CD4-positive, alpha-beta T cell (primary cell): Measurements from ENCODE around the gene LSAMP. TPM values are rescaled to one million over a fixed set of nuclear protein-coding genes. Genes with fewer than 3 reads are reported as not detected.

Source experiments
- ATAC-seq: fragments of 200-7000 bp; cut with Tn5 transposase; one replicate; pipeline ENCODE4 v1.10.0; 2022; ENCODE audit warnings: mild to moderate bottlenecking; ENCODE audit not compliant: poor library complexity
- CTCF ChIA-PET: fragments of 350-600 bp; sonication (Branson Sonifier 250); formaldehyde crosslinking; loops from one replicate; lab custom pipeline; 2021; ENCODE audit warnings: antibody characterized with exemption, inconsistent platforms; lab: Charles Lee
- POLR2A ChIA-PET: fragments of 350-600 bp; sonication (Branson Sonifier 250); formaldehyde crosslinking; loops from one replicate; lab custom pipeline; 2021; ENCODE audit warnings: antibody characterized with exemption, inconsistent platforms; lab: Charles Lee
- DNase-seq, 14 experiments: peaks; one replicate each; pipeline ENCODE4 v3.0.0-alpha.2; 2013 to 2020; ENCODE audit warnings: mixed read lengths in 2 of 14
- H3K27ac ChIP-seq, 2 donors: one replicate each; pipeline versions ENCODE4 v1.5.1 to v1.7.0; 2013; ENCODE audit warnings: low read length in 2 of 2, low read depth in 1 of 2, mild to moderate bottlenecking in 1 of 2
- H3K27me3 ChIP-seq, 2 experiments: 1 replicate in 1 of 2; 2 replicates in 1 of 2; pipeline versions ENCODE4 v1.6.1 to v1.7.0; 2013; ENCODE audit warnings: low read length in 2 of 2, control low read depth in 1 of 2, mild to moderate bottlenecking in 1 of 2, moderate library complexity in 1 of 2; ENCODE audit not compliant: insufficient read depth in 2 of 2, control insufficient read depth in 1 of 2
- H3K36me3 ChIP-seq: one replicate; pipeline ENCODE4 v1.6.1; 2013; ENCODE audit warnings: low read length, control low read depth; ENCODE audit not compliant: insufficient read depth
- H3K4me1 ChIP-seq: one replicate; pipeline ENCODE4 v1.6.1; 2013; ENCODE audit warnings: low read length, control low read depth; ENCODE audit not compliant: insufficient read depth
- H3K4me3 ChIP-seq: one replicate; pipeline ENCODE4 v1.5.1; 2013; ENCODE audit warnings: mild to moderate bottlenecking, low read length, moderate library complexity
- H3K9me3 ChIP-seq, 2 experiments: 1 replicate in 1 of 2; 2 replicates in 1 of 2; pipeline versions ENCODE4 v1.6.1 to v1.7.0; 2013; ENCODE audit warnings: low read length in 2 of 2, mild to moderate bottlenecking in 2 of 2, control low read depth in 1 of 2, moderate library complexity in 1 of 2; ENCODE audit not compliant: control insufficient read depth in 1 of 2, insufficient read depth in 1 of 2
- H3K27ac Mint-ChIP-seq: one replicate; pipeline ENCODE4 v1.8.0; 2020; ENCODE audit warnings: mixed read lengths
- H3K27me3 Mint-ChIP-seq: one replicate; pipeline ENCODE4 v1.8.0; 2021; ENCODE audit warnings: mixed read lengths
- H3K36me3 Mint-ChIP-seq: one replicate; pipeline ENCODE4 v1.8.0; 2021; ENCODE audit warnings: low read depth, mixed read lengths
- H3K4me1 Mint-ChIP-seq: one replicate; pipeline ENCODE4 v1.8.0; 2021; ENCODE audit warnings: low read depth, mixed read lengths
- H3K4me3 Mint-ChIP-seq: one replicate; pipeline ENCODE4 v1.8.0; 2020; ENCODE audit warnings: mild to moderate bottlenecking, mixed read lengths
- H3K9me3 Mint-ChIP-seq: one replicate; pipeline ENCODE4 v1.8.0; 2020; ENCODE audit warnings: mixed read lengths
- CTCF ChIP-seq: fragments of 200-600 bp; IDR thresholded peaks from one replicate; pipeline ENCODE4 v1.8.0; 2022; ENCODE audit warnings: antibody characterized with exemption, mild to moderate bottlenecking
- intact Hi-C, 2 experiments: fragments of 100-400 bp; cut with DNase I in 1 of 2; cut with micrococcal nuclease in 1 of 2; formaldehyde crosslinking; loops; one replicate each; pipeline versions ENCODE4 v1.15.1 to v1.9.0; 2023 to 2025; cut with DNase I, micrococcal nuclease
- total RNA-seq, 174 experiments: library from RNA in 2 of 174; stranded (reverse) in 2 of 174; gene quantifications; one replicate each; pipeline ENCODE4 v1.2.3 and lab custom pipeline; 2021 to 2026

The LSAMP gene
- total RNA-seq, 2 experiments from 2014 or later: not detected

- Mint-ChIP-seq H3K9me3 (peaks cover 2% of the 10 kb centered on the region), H3K4me3 (no peak overlapping the region), H3K27ac (no peak overlapping the region), H3K27me3 (peaks cover 8% of the 10 kb centered on the region), H3K36me3 (no peaks in the 10 kb centered on the region), H3K4me1 (no peaks in the 10 kb centered on the region)
- H3K27me3 ChIP-seq: no peaks in the 10 kb centered on the region
- no peak for TF ChIP-seq CTCF
- intact Hi-C loops: no loop called here
- POLR2A ChIA-PET: no interaction called here
- no peak overlapping the region for H3K27ac ChIP-seq
- ATAC-seq (no peak), DNase-seq (no peak)
- CTCF ChIA-PET: no interaction called here
- H3K36me3 ChIP-seq: no peaks in the 10 kb centered on the region
- no peaks in the 10 kb centered on the region for H3K4me1 ChIP-seq
- H3K4me3 ChIP-seq: no peak overlapping the region
- peaks cover 0 to 11% of the 10 kb centered on the region in 2 experiments for H3K9me3 ChIP-seq
These were observed 5.1 kb downstream of the LSAMP start for GRCh38 chr3:116440196-116440595.

GRCh38 chr3:116433552-116433951 lies 11.7 kb downstream of the LSAMP start:
- no peak for TF ChIP-seq CTCF
- no peak for DNase-seq
- no peak for ATAC-seq
- Mint-ChIP-seq H3K36me3 (no peaks in the 10 kb centered on the region), H3K4me3 (no peak overlapping the region), H3K27me3 (no peaks in the 10 kb centered on the region), H3K9me3 (peaks cover 5% of the 10 kb centered on the region), H3K4me1 (no peaks in the 10 kb centered on the region), H3K27ac (no peak overlapping the region)
- no peak overlapping the region for H3K27ac ChIP-seq
- no peak overlapping the region for H3K4me3 ChIP-seq
- ChIA-PET CTCF (no interaction called here), POLR2A (no interaction called here)
- no peaks in the 10 kb centered on the region for H3K27me3 ChIP-seq
- H3K9me3 ChIP-seq: peaks cover 0 to 5% of the 10 kb centered on the region in 2 experiments
- intact Hi-C loops: no loop called here
- H3K4me1 ChIP-seq: no peaks in the 10 kb centered on the region
- no peaks in the 10 kb centered on the region for H3K36me3 ChIP-seq

DNA sequence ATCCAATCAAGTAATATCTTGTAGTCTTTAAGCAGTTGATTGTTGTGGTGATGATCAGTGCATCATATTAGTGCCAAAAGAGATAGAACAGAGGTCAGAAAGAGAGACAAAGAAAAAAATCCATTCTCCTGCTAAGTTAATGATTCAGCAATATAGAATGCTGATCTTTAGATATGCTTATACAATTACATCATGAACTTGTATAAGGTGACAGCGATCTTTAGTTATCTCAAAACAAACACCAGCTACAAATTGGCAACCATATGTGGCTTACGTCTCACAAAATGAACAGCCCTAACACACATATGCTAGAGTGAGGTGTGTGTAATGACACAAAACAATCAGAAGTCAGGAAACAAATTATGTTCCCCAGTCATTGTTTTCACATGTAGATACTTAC lies 12.5 kb downstream of the LSAMP start:
- Histone ChIP-seq H3K4me3 (no peak overlapping the region), H3K4me1 (no peaks in the 10 kb centered on the region), H3K9me3 (peaks cover 0 to 5% of the 10 kb centered on the region in 2 experiments), H3K27ac (no peak overlapping the region), H3K36me3 (no peaks in the 10 kb centered on the region), H3K27me3 (no peaks in the 10 kb centered on the region)
- Mint-ChIP-seq H3K36me3 (no peaks in the 10 kb centered on the region), H3K4me1 (no peaks in the 10 kb centered on the region), H3K27me3 (no peaks in the 10 kb centered on the region), H3K27ac (no peak overlapping the region), H3K4me3 (no peak overlapping the region), H3K9me3 (peaks cover 7% of the 10 kb centered on the region)
- POLR2A ChIA-PET: no interaction called here
- intact Hi-C loops: no loop called here
- ATAC-seq: no peak
- CTCF ChIA-PET: no interaction called here
- no peak for TF ChIP-seq CTCF
- no peak for DNase-seq
